ENCODE measurements around the gene ZNRD2. TPM values are rescaled to one million over a fixed set of nuclear protein-coding genes. Genes with fewer than 3 reads are reported as not detected.
A peak's percentile ranks its signal among the peaks of the same experiment; 100 is the strongest.

Gene ZNRD2
- total and polyA plus RNA-seq, 2 of the 8 experiments (the other 6 are each of a cell fraction or from before 2014, with no cell fraction given): 53.4 to 125 TPM

- Histone ChIP-seq H3K18ac (ENCODE audit: extremely low read depth, low read length) (no peak overlapping the region), H2AFZ (ENCODE audit: low read length) (no peak overlapping the region), H3K14ac (ENCODE audit: insufficient read length) (no peak overlapping the region), H2BK120ac (replicated peaks; ENCODE audit: low read depth, low read length) (no peak overlapping the region), H2AK5ac (ENCODE audit: low read depth, low read length) (no peak overlapping the region), H4K20me1 (replicated peaks in 1 of 2; ENCODE audit: control insufficient read depth in 1 of 2, insufficient read depth in 2 of 2, low read length in 2 of 2) (peaks cover 0 to 2% of the 10 kb centered on the region in 2 experiments), H3K4me1 (replicated peaks in 1 of 4; ENCODE audit: control insufficient read depth in 3 of 4, insufficient read depth in 4 of 4, low read length in 3 of 4) (peaks cover 0 to 22% (median 6%) of the 10 kb centered on the region in 4 experiments; a peak in 6 of 7 replicates), H3K4ac (replicated peaks; ENCODE audit: insufficient read length, low read depth, low read length) (no peak overlapping the region), H3K23ac (ENCODE audit: insufficient read length) (no peak overlapping the region), H3K56ac (replicated peaks; ENCODE audit: insufficient read length, low read depth, low read length) (no peak overlapping the region), H3K23me2 (ENCODE audit: low read depth, low read length) (peaks cover 3% of the 10 kb centered on the region; the same call in 1 of the 2 replicates), H3K79me2 (ENCODE audit: control insufficient read depth in 1 of 2, insufficient read depth in 2 of 2, low read length in 2 of 2) (no peaks in the 10 kb centered on the region), H3K79me1 (ENCODE audit: low read depth, low read length) (no peaks in the 10 kb centered on the region), H2BK5ac (ENCODE audit: low read depth, low read length) (no peak overlapping the region), H4K91ac (replicated peaks; ENCODE audit: insufficient read length, low read length) (no peak overlapping the region), H4K8ac (ENCODE audit: extremely low read depth, insufficient read depth, low read length) (no peak overlapping the region), H3K9ac (replicated peaks in 1 of 4; ENCODE audit: extremely low read depth in 1 of 4, low read depth in 3 of 4, low read length in 3 of 4) (no peak overlapping the region), H2BK20ac (ENCODE audit: low read length) (no peak overlapping the region), H3K27ac (ENCODE audit: low read depth, low read length) (no peak overlapping the region), H3K27me3 (replicated peaks in 1 of 4; ENCODE audit: control insufficient read depth in 3 of 4, extremely low read depth in 1 of 4, insufficient read depth in 3 of 4, low read length in 3 of 4) (peaks cover 20 to 47% (median 39%) of the 10 kb centered on the region in 4 experiments; a peak in 6 of 7 replicates), H2BK12ac (ENCODE audit: low read depth, low read length) (no peak overlapping the region), H3K9me3 (ENCODE audit: insufficient read depth in 2 of 2, low read depth in 1 of 2, low read length in 1 of 2) (no peaks in the 10 kb centered on the region), H3K4me2 (ENCODE audit: insufficient read depth in 1 of 2, low read depth in 2 of 2, low read length in 2 of 2) (peak overlapping the region; percentile 54 to 85), H3K36me3 (ENCODE audit: control insufficient read depth in 2 of 4, insufficient read depth in 4 of 4, low read length in 3 of 4) (no peaks in the 10 kb centered on the region), H3K4me3 (ENCODE audit: extremely low read depth in 1 of 4, insufficient read depth in 2 of 4, low read depth in 3 of 4, low read length in 4 of 4) (peak overlapping the region; percentile 8 to 55 (median 32); a peak in 7 of 8 replicates), H2BK15ac (ENCODE audit: low read length) (no peak overlapping the region), H4K5ac (ENCODE audit: insufficient read length, low read depth, low read length) (no peak overlapping the region)
- ChIA-PET POLR2A (ENCODE audit: partially characterized antibody) (interaction anchor here (0.5 to 4.4 kb wide), 10 partner anchors 9 to 91 kb away, joined by 3 to 36 read pairs (median 4); partner anchors contain the start of genes EHBP1L1, FAM89B, KCNK7 and MALAT1), CTCF (ENCODE audit: partially characterized antibody) (interaction anchor here (1.0 to 14.5 kb wide), 9 partner anchors 9 to 169 kb away, joined by 3 to 227 read pairs (median 21); partner anchors contain the start of genes EHBP1L1, FAM89B, KCNK7 and ZNRD2)
- 10% methylated on average over 46 of the region's 46 CpGs; no CpG with 5 or more reads in 1 of the 2 experiments for WGBS, 2 experiments (ENCODE audit: extremely low coverage in 1 of 2, insufficient coverage in 1 of 2, insufficient read length in 1 of 2, insufficient replicate concordance in 2 of 2, low coverage in 1 of 2, low lambda C conversion rate in 2 of 2, missing lambda C conversion rate in 1 of 2)
- FAIRE-seq (no peak), DNase-seq (ENCODE audit: low read depth in 1 of 2, low spot score in 2 of 2) (peak in 1 of 2 experiments; percentile 72)
- TF ChIP-seq HDAC2 (IDR thresholded peaks at IDR 0.05; ENCODE audit: borderline replicate concordance in 1 of 2, low read depth in 2 of 2, low read length in 2 of 2) (no peak), TBP (IDR thresholded peaks at IDR 0.05; ENCODE audit: low read depth, low read length) (no peak), SIN3A (conservative IDR thresholded peaks at IDR 0.05 in 1 of 2, IDR thresholded peaks at IDR 0.05 in 1 of 2; ENCODE audit: low read depth in 1 of 2, low read length in 2 of 2) (peak in 1 of 2 experiments; percentile 34; a peak in 1 of 4 replicates), BRCA1 (IDR thresholded peaks at IDR 0.05; ENCODE audit: low read depth, low read length) (no peak), KDM4A (IDR thresholded peaks at IDR 0.05; ENCODE audit: low read depth, low read length, severe bottlenecking) (peak; percentile 51), GTF2F1 (IDR thresholded peaks at IDR 0.05; ENCODE audit: borderline replicate concordance, low read depth, low read length) (no peak), CREB1 (IDR thresholded peaks at IDR 0.05) (peak; percentile 24; the same call in 1 of the 2 replicates), RBBP5 (IDR thresholded peaks at IDR 0.05; ENCODE audit: borderline replicate concordance, low read depth, low read length) (0 out of 2 replicates have a peak, but pooled peaks have one; percentile 59), ATF3 (IDR thresholded peaks at IDR 0.05; ENCODE audit: insufficient read depth, low read depth, low read length) (no peak), JUN (IDR thresholded peaks at IDR 0.05; ENCODE audit: low read depth, low read length) (no peak), POLR2A (IDR thresholded peaks at IDR 0.05; ENCODE audit: control extremely low read depth in 1 of 2, low read depth in 2 of 2, low read length in 2 of 2) (no peak), EZH2 (IDR thresholded peaks at IDR 0.05; ENCODE audit: low read depth, low read length, severe bottlenecking) (peak; percentile 53)
Observed at GRCh38 chr11:65584723-65585171, 14.5 kb downstream of the ZNRD2 start.
